H1 (cell line): ENCODE measurements around the gene FAM174B.

Experiments
- ATF3 ChIP-seq: IDR thresholded peaks from 2 replicates; pipeline ENCODE4 v1.6.1; 2011; ENCODE audit warnings: low read depth, mild to moderate bottlenecking, low read length; ENCODE audit not compliant: insufficient read depth
- CTCF ChIP-seq, 3 experiments: IDR thresholded peaks; 1 replicate in 2 of 3; 2 replicates in 1 of 3; pipeline versions ENCODE4 v1.5.1 to v1.6.1; 2011; ENCODE audit warnings: low read length in 3 of 3, mild to moderate bottlenecking in 3 of 3, inconsistent platforms in 2 of 3, low read depth in 1 of 3, moderate library complexity in 1 of 3; ENCODE audit not compliant: insufficient read depth in 1 of 3; ENCODE audit errors: control extremely low read depth in 1 of 3
- GABPA ChIP-seq: IDR thresholded peaks from 2 replicates; pipeline ENCODE4 v1.6.1; 2011; ENCODE audit warnings: mild to moderate bottlenecking, low read length, moderate library complexity, borderline replicate concordance; ENCODE audit not compliant: insufficient read depth
- POLR2A ChIP-seq, 2 experiments: IDR thresholded peaks; 1 replicate in 1 of 2; 2 replicates in 1 of 2; pipeline ENCODE4 v1.6.1; 2011; ENCODE audit warnings: low read depth in 2 of 2, low read length in 2 of 2, mild to moderate bottlenecking in 2 of 2; ENCODE audit errors: control extremely low read depth in 1 of 2
- SRF ChIP-seq: IDR thresholded peaks from 2 replicates; pipeline ENCODE4 v1.6.1; 2011; ENCODE audit warnings: mild to moderate bottlenecking, low read depth, low read length, moderate library complexity
- YY1 ChIP-seq: IDR thresholded peaks from 2 replicates; pipeline ENCODE4 v1.6.1; 2011; ENCODE audit warnings: low read depth, mild to moderate bottlenecking, low read length

- no peak for TF ChIP-seq ATF3
- no peak for TF ChIP-seq CTCF (IDR thresholded peaks at IDR 0.05; ENCODE audit: control extremely low read depth in 1 of 3, insufficient read depth in 1 of 3, low read depth in 1 of 3, low read length in 3 of 3)
- no peak for TF ChIP-seq POLR2A (IDR thresholded peaks at IDR 0.05; ENCODE audit: control extremely low read depth in 1 of 2, low read depth in 2 of 2, low read length in 2 of 2)
- TF ChIP-seq SRF, result no peak
- TF ChIP-seq GABPA, result no peak
- no peak for TF ChIP-seq YY1
These were observed 50.2 kb downstream of the FAM174B start for GRCh38 chr15:92605225-92605944.
